NCI-H2196 (cell line): ENCODE results near the gene KPNA5.
"Not testable (repeated sequence)": the region's sequence is repeated elsewhere in the genome, so short reads cannot be mapped to it uniquely, and the experiment has no call there.

Source experiments
- DNase-seq: peaks from one replicate; lab custom pipeline; 2025; ENCODE audit not compliant: unreplicated experiment; lab: John Stamatoyannopoulos, UW

Gene KPNA5

GRCh38 chr6:116697480-116697879, 16.5 kb downstream of the KPNA5 start:
- DNase-seq = no peak

GRCh38 chr6:116703888-116704287, 22.9 kb downstream of the KPNA5 start:
- DNase-seq = not testable (repeated sequence)

- no peak for DNase-seq
Measured at GRCh38 chr6:116705917-116706316, 24.9 kb downstream of the KPNA5 start.

- no peak for DNase-seq
Measured at GRCh38 chr6:116714296-116714695, 33.3 kb downstream of the KPNA5 start.

GRCh38 chr6:116714761-116715160, 33.8 kb downstream of the KPNA5 start:
- no peak for DNase-seq

- DNase-seq = no peak
Measured at GRCh38 chr6:116726947-116727346, 45.9 kb downstream of the KPNA5 start.

GRCh38 chr6:116730513-116730912, 49.5 kb downstream of the KPNA5 start:
- no peak for DNase-seq

- no peak for DNase-seq
Measured at GRCh38 chr6:116737004-116737403, 56.0 kb downstream of the KPNA5 start.

- not testable (repeated sequence) for DNase-seq
Measured at GRCh38 chr6:116740486-116740885, 59.5 kb downstream of the KPNA5 start.

GRCh38 chr6:116741571-116741970, 60.6 kb downstream of the KPNA5 start:
- DNase-seq = no peak

GRCh38 chr6:116745176-116745575, 64.2 kb downstream of the KPNA5 start:
- no peak for DNase-seq

- no peak for DNase-seq
Measured at GRCh38 chr6:116761779-116762178, 80.8 kb downstream of the KPNA5 start.

- no peak for DNase-seq
Measured at GRCh38 chr6:116762235-116762634, 81.2 kb downstream of the KPNA5 start.

GRCh38 chr6:116763048-116763447, 82.0 kb downstream of the KPNA5 start:
- DNase-seq = no peak

- DNase-seq = no peak
Measured at GRCh38 chr6:116763906-116764628, 83.1 kb downstream of the KPNA5 start.

- DNase-seq = no peak
Measured at GRCh38 chr6:116764629-116764960, 83.6 kb downstream of the KPNA5 start.

- DNase-seq = no peak
Measured at GRCh38 chr6:116764961-116765841, 84.2 kb downstream of the KPNA5 start, which contains the start of gene FAM162B. Gene FAM162B, minus strand, starts transcription at chr6:116765719. Its CDS starts 143 bp downstream, at chr6:116765576.

- no peak for DNase-seq
Measured at GRCh38 chr6:116766506-116767176, 85.6 kb downstream of the KPNA5 start.

- DNase-seq = no peak
Measured at GRCh38 chr6:116767715-116768114, 86.7 kb downstream of the KPNA5 start.

- DNase-seq = no peak
Measured at GRCh38 chr6:116772450-116772849, 91.4 kb downstream of the KPNA5 start.

- DNase-seq = no peak
Measured at GRCh38 chr6:116773886-116774285, 92.9 kb downstream of the KPNA5 start.
